Osteoblast (primary cell): ENCODE data around the gene DLGAP1. TPM values are rescaled to one million over a fixed set of nuclear protein-coding genes. Genes with fewer than 3 reads are reported as not detected.

Experiments
- DNase-seq: peaks from one replicate; pipeline ENCODE4 v3.0.0; 2011; ENCODE audit warnings: low spot score, mixed read lengths; ENCODE audit not compliant: insufficient read length; ENCODE audit errors: missing footprints
- H2AFZ ChIP-seq: 2 replicates; pipeline ENCODE4 v1.6.0; 2011; ENCODE audit warnings: mild to moderate bottlenecking, low read length
- H3K27ac ChIP-seq: 2 replicates; pipeline ENCODE4 v1.5.1; 2011; ENCODE audit warnings: mild to moderate bottlenecking, low read depth, low read length, moderate library complexity
- H3K27me3 ChIP-seq: 2 replicates; pipeline ENCODE4 v1.6.0; 2012; ENCODE audit warnings: mild to moderate bottlenecking, control low read depth, inconsistent platforms, low read length, moderate library complexity; ENCODE audit not compliant: insufficient read depth
- H3K36me3 ChIP-seq: 2 replicates; pipeline ENCODE4 v1.5.1; 2011; ENCODE audit warnings: mild to moderate bottlenecking, low read length, control low read depth, moderate library complexity; ENCODE audit not compliant: insufficient read depth
- H3K4me1 ChIP-seq: 2 replicates; pipeline ENCODE4 v1.5.1; 2011; ENCODE audit warnings: mild to moderate bottlenecking, low read length, control low read depth, moderate library complexity; ENCODE audit not compliant: insufficient read depth
- H3K4me2 ChIP-seq: 2 replicates; pipeline ENCODE4 v1.6.0; 2011; ENCODE audit warnings: mild to moderate bottlenecking, low read length; ENCODE audit not compliant: insufficient read depth
- H3K4me3 ChIP-seq: fragments of 200-600 bp; sonication (generic); 3 replicates; pipeline ENCODE4 v1.5.1; 2012; ENCODE audit warnings: mild to moderate bottlenecking, low read length, inconsistent platforms; ENCODE audit not compliant: insufficient read depth
- H3K79me2 ChIP-seq: 2 replicates; pipeline ENCODE4 v1.6.0; 2012; ENCODE audit warnings: mild to moderate bottlenecking, low read length, control low read depth, inconsistent platforms; ENCODE audit not compliant: insufficient read depth
- H3K9me3 ChIP-seq: 2 replicates; pipeline ENCODE4 v1.5.1; 2011; ENCODE audit warnings: low read depth, low read length, control low read depth
- H4K20me1 ChIP-seq: 2 replicates; pipeline ENCODE4 v1.6.0; 2012; ENCODE audit warnings: mild to moderate bottlenecking, low read length, control low read depth; ENCODE audit not compliant: insufficient read depth
- CTCF ChIP-seq: IDR thresholded peaks from 2 replicates; pipeline ENCODE4 v1.5.1; 2011; ENCODE audit warnings: mild to moderate bottlenecking, low read depth, low read length, moderate library complexity; ENCODE audit errors: extremely low read depth
- total RNA-seq: library from RNA; depleted of rRNA; stranded (reverse); fragments of >200 nt; gene quantifications from 2 replicates; pipeline ENCODE4 v1.2.3, GENCODE V29; 2012

DLGAP1 gene
- total RNA-seq, 1 donor: not detected

GRCh38 chr18:3540805-3541548 lies 914.1 kb downstream of the DLGAP1 start:
- no peak overlapping the region for H2AFZ ChIP-seq
- H3K4me2 ChIP-seq: no peak overlapping the region
- no peaks in the 10 kb centered on the region for H3K79me2 ChIP-seq
- H3K4me3 ChIP-seq: no peak overlapping the region
- no peaks in the 10 kb centered on the region for H3K9me3 ChIP-seq
- no peak for DNase-seq
- no peak for TF ChIP-seq CTCF
- no peaks in the 10 kb centered on the region for H3K4me1 ChIP-seq
- no peaks in the 10 kb centered on the region for H3K36me3 ChIP-seq
- H4K20me1 ChIP-seq: no peaks in the 10 kb centered on the region
- H3K27me3 ChIP-seq: peaks cover 21% of the 10 kb centered on the region
- H3K27ac ChIP-seq: no peak overlapping the region

- Histone ChIP-seq H3K4me1 (no peaks in the 10 kb centered on the region), H3K79me2 (no peaks in the 10 kb centered on the region), H3K4me2 (no peak overlapping the region), H3K4me3 (no peak overlapping the region), H3K36me3 (no peaks in the 10 kb centered on the region), H4K20me1 (no peaks in the 10 kb centered on the region), H2AFZ (no peak overlapping the region), H3K9me3 (no peaks in the 10 kb centered on the region), H3K27me3 (peaks cover 21% of the 10 kb centered on the region), H3K27ac (no peak overlapping the region)
- TF ChIP-seq CTCF: no peak
- no peak for DNase-seq
These were observed 916.0 kb downstream of the DLGAP1 start for GRCh38 chr18:3538954-3539617.

- Histone ChIP-seq H4K20me1 (no peaks in the 10 kb centered on the region), H3K36me3 (no peaks in the 10 kb centered on the region), H3K4me1 (no peaks in the 10 kb centered on the region), H3K4me3 (no peak overlapping the region), H3K4me2 (no peak overlapping the region), H3K27ac (no peak overlapping the region), H2AFZ (no peak overlapping the region), H3K79me2 (no peaks in the 10 kb centered on the region), H3K9me3 (no peaks in the 10 kb centered on the region), H3K27me3 (peaks cover 21% of the 10 kb centered on the region)
- TF ChIP-seq CTCF: no peak
- no peak for DNase-seq
These were observed 916.7 kb downstream of the DLGAP1 start for GRCh38 chr18:3538456-3538855.

GRCh38 chr18:3530807-3531206 lies 924.3 kb downstream of the DLGAP1 start:
- no peak overlapping the region for H2AFZ ChIP-seq
- no peak overlapping the region for H3K4me3 ChIP-seq
- H3K27ac ChIP-seq: no peak overlapping the region
- H3K9me3 ChIP-seq: no peaks in the 10 kb centered on the region
- H4K20me1 ChIP-seq: no peaks in the 10 kb centered on the region
- TF ChIP-seq CTCF: no peak
- no peak overlapping the region for H3K4me2 ChIP-seq
- no peak for DNase-seq
- H3K4me1 ChIP-seq: no peaks in the 10 kb centered on the region
- no peaks in the 10 kb centered on the region for H3K36me3 ChIP-seq
- no peaks in the 10 kb centered on the region for H3K27me3 ChIP-seq
- H3K79me2 ChIP-seq: no peaks in the 10 kb centered on the region
